Body of pancreas (tissue), 4 donors: Measurements from ENCODE around the gene FHAD1. TPM values are rescaled to one million over a fixed set of nuclear protein-coding genes. Genes with fewer than 3 reads are reported as not detected.
A peak's percentile ranks its signal among the peaks of the same experiment; 100 is the strongest.

Experiments used
- ATAC-seq: fragments of 150-250 bp; one replicate; pipeline ENCODE4 v1.9.1; 2016
- DNase-seq, 4 donors: peaks; one replicate each; pipeline ENCODE4 v3.0.0-alpha.2; 2019
- H3K27ac ChIP-seq, 4 donors: fragments of 200-600 bp; sonication (generic); 1 replicate in 3 of 4; 2 replicates in 1 of 4; pipeline versions ENCODE4 v1.5.1 to v1.6.1; 2016 to 2019; ENCODE audit warnings: mild to moderate bottlenecking in 1 of 4, mixed read lengths in 1 of 4, moderate library complexity in 1 of 4
- H3K27me3 ChIP-seq, 2 donors: fragments of 200-600 bp; sonication (generic); one replicate each; pipeline ENCODE4 v1.6.0; 2016; ENCODE audit warnings: mild to moderate bottlenecking in 1 of 2
- H3K36me3 ChIP-seq, 2 donors: fragments of 200-600 bp; sonication (generic); replicated peaks in 1 of 2; 2 replicates each; pipeline ENCODE4 v1.5.1; 2016; ENCODE audit warnings: low read depth in 2 of 2; ENCODE audit not compliant: insufficient read depth in 1 of 2
- H3K4me1 ChIP-seq: fragments of 200-600 bp; sonication (generic); one replicate; pipeline ENCODE4 v1.6.0; 2016
- H3K4me3 ChIP-seq, 2 donors: fragments of 200-600 bp; sonication (generic); 1 replicate in 1 of 2; 2 replicates in 1 of 2; pipeline ENCODE4 v1.5.1; 2016 to 2019
- H3K9me3 ChIP-seq, 3 donors: fragments of 200-600 bp; sonication (generic); 1 replicate in 2 of 3; 2 replicates in 1 of 3; pipeline ENCODE4 v1.5.1; 2016
- POLR2A ChIP-seq, 3 donors: fragments of 450-650 bp; IDR thresholded peaks; one replicate each; pipeline ENCODE4 v1.6.1; 2016; ENCODE audit warnings: antibody characterized with exemption in 3 of 3, mild to moderate bottlenecking in 2 of 3
- WGBS, 2 donors: methylation state at CpG; one replicate each; pipeline ENCODE4 v1.1.5; 2017; 5-methylcytosine and 5-hydroxymethylcytosine counted together
- intact Hi-C: fragments of 100-400 bp; cut with DNase I; formaldehyde crosslinking; loops from one replicate; pipeline ENCODE4 v1.15.1; 2023
- total RNA-seq, 2 donors: library from RNA; depleted of rRNA; stranded (reverse); fragments of >200 nt; gene quantifications; one replicate each; pipeline ENCODE4 v1.1.0, GENCODE V29; 2016
- TF ChIP-seq, protein P1 (sequence below), 7 experiments: fragments of 450-650 bp in 4 of 7; fragments of 200-600 bp in 3 of 7; sonication (generic) in 3 of 7; IDR thresholded peaks; one replicate each; pipeline ENCODE4 v1.5.1; 2016 to 2019; ENCODE audit warnings: antibody characterized with exemption in 7 of 7

Gene FHAD1
- total RNA-seq, 2 donors from 2014 or later: 2.9 to 4.9 TPM

DNA sequence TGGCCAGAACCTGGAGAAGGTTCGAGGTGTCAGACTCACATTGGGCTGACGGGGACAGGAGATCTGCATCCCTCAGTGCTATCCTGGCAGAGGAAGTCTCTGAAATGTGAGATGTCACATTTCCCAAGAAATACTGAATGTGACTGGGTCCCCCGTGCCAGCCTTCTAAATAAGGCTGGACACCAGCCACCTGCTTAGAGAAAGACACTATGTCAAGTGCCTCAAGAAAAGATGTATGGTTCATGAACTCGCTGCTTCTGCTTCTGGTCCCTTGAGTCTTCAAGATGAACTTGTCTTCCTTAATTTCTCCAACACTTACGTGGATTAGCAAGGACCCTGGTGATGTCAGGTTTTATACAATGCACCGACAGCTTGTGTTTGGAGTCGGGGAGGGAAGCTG, 42.1 kb upstream of the FHAD1 start:
- Histone ChIP-seq H3K4me1 (peaks cover 94% of the 10 kb centered on the region), H3K36me3 (no peaks in the 10 kb centered on the region), H3K27ac (peak overlapping the region in 3 of 4 donors; percentile 93 to 95 (median 94)), H3K9me3 (no peaks in the 10 kb centered on the region), H3K4me3 (no peak overlapping the region), H3K27me3 (no peaks in the 10 kb centered on the region)
- intact Hi-C loops: no loop called here
- DNase-seq (no peak), ATAC-seq (no peak)
- no peak for TF ChIP-seq POLR2A (IDR thresholded peaks at IDR 0.05)
- TF ChIP-seq, protein P1, sequence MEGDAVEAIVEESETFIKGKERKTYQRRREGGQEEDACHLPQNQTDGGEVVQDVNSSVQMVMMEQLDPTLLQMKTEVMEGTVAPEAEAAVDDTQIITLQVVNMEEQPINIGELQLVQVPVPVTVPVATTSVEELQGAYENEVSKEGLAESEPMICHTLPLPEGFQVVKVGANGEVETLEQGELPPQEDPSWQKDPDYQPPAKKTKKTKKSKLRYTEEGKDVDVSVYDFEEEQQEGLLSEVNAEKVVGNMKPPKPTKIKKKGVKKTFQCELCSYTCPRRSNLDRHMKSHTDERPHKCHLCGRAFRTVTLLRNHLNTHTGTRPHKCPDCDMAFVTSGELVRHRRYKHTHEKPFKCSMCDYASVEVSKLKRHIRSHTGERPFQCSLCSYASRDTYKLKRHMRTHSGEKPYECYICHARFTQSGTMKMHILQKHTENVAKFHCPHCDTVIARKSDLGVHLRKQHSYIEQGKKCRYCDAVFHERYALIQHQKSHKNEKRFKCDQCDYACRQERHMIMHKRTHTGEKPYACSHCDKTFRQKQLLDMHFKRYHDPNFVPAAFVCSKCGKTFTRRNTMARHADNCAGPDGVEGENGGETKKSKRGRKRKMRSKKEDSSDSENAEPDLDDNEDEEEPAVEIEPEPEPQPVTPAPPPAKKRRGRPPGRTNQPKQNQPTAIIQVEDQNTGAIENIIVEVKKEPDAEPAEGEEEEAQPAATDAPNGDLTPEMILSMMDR (IDR thresholded peaks at IDR 0.05): no peak
- 72 to 76% methylated on average over 7 of the region's 7 CpGs for WGBS, 2 donors

DNA sequence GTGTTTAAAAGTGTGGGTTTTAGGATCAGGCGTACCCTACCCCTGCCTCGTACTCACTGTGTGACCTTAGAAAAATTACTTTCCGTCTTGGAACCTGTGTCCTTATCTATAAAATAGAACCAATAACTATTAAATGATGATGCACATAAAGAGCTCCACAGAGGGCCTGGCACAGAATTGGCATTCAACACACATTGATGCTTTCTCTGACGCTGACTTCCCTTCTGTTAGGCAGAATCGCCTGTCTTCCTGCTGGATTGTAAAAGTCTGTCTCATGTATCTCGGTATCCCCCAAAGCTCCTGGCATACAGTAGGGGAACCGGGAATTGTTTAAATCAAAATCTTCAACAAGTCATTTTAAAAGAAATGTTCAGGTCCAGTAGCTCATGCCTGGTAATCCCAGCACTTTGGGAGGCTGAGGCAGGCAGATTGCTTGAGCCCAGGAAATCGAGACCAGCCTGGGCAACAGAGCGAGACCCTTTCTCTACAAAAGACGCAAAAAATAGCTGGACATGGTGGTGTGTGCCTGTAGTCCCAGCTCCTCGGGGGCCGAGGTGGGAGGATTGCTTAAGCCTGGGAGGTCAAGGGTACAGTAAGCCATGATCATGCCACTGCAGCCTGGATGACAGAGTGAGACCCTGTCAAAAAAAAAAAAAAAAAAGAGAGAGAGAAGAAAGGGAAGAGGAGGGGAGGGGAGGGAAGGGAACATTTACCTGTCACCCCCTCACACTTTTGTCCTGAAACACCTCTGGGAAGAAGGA, 41.3 kb upstream of the FHAD1 start:
- H3K27me3 ChIP-seq: no peaks in the 10 kb centered on the region
- TF ChIP-seq POLR2A (IDR thresholded peaks at IDR 0.05): no peak
- TF ChIP-seq, protein P1 (IDR thresholded peaks at IDR 0.05): no peak
- no peaks in the 10 kb centered on the region for H3K9me3 ChIP-seq
- H3K27ac ChIP-seq: peak overlapping the region in 3 of 4 donors; percentile 78 to 95 (median 94)
- H3K36me3 ChIP-seq: no peaks in the 10 kb centered on the region
- DNase-seq: no peak
- H3K4me3 ChIP-seq: no peak overlapping the region
- peaks cover 94% of the 10 kb centered on the region for H3K4me1 ChIP-seq
- 59 to 60% methylated on average over 12 of the region's 12 CpGs for WGBS, 2 donors
- intact Hi-C loops: no loop called here
- no peak for ATAC-seq

DNA sequence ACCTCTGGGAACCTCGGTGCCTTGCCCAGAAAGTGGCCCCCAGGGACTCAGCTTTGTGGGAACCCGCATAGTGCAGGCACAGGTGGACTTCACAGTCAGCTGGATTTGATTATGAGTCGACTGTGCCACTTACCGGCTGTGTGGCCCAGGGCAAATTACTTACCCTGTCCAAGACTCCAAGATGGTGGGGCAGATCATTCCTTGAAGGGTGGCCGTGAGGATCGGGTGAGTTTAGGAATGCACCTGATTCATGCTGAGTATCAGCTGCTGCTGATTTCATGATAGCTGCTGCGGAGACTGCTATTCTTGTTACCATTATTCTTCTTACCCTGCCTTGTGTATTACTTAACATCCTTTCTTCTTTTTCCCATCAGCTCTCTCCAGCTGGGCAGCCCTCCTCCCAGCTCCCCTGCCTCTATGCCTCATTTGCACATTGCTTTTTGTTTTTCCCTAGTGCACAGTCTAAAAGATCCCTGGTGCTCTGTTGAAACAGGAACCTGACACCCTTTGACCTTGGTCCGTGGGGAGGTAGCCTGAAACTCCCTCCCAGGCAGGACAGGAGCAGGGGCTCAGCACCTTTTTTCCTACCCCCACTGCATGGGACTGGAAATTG, 40.5 kb upstream of the FHAD1 start:
- Histone ChIP-seq H3K9me3 (no peaks in the 10 kb centered on the region), H3K27me3 (no peaks in the 10 kb centered on the region), H3K27ac (peak overlapping the region; percentile 64 to 95 (median 86)), H3K4me3 (no peak overlapping the region), H3K4me1 (peaks cover 95% of the 10 kb centered on the region), H3K36me3 (no peaks in the 10 kb centered on the region)
- DNase-seq (peak in 2 of 4 donors; percentile 60 to 65), ATAC-seq (peak; percentile 6)
- intact Hi-C loops: no loop called here
- TF ChIP-seq, protein P1 (IDR thresholded peaks at IDR 0.05): no peak
- peak in 1 of 3 donors; percentile 25 for TF ChIP-seq POLR2A (IDR thresholded peaks at IDR 0.05)
- WGBS, 2 donors: 10 to 20% methylated on average over 6 to 8 of the region's 8 CpGs

DNA sequence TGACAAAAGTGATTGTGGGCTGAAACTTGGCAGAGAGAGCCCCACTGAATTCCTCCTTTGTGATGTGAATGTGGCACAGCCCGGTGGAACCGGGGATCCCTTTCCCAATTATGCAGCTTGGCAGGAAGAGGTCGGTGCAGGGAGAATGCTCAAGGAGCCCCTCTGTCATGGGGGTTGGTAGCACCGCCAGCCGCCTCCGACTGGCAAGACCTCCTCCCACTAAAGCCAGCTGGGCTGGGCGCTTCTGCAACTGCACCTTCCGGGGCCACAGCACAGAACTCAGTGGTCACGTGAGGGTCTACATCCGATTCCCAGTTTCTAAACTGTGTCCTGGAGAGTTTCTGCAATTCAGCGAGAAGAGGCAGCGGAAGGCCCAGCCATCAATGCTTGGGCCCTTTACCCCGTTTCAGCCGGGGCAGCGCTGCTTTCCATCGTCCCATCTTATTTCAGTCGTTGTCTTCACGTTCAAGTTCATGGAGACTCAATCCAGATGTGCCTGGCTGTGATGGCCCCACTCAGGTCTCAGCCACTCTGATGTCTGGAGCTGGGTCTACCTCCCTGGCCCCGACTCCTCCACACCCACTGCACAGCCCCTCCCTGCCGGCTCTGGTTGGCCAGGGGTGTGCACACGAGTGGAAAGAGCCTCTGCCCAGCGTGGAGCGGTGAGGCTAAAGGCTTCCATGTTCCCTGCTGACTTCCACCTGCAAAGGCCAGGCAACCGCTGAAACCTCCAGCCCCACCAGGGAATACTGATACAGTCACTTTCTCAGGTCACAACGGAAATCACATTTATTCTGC, 39.8 kb upstream of the FHAD1 start:
- Histone ChIP-seq H3K9me3 (no peaks in the 10 kb centered on the region), H3K4me3 (no peak overlapping the region), H3K27ac (peak overlapping the region; percentile 64 to 95 (median 86)), H3K4me1 (peaks cover 94% of the 10 kb centered on the region), H3K36me3 (no peaks in the 10 kb centered on the region), H3K27me3 (no peaks in the 10 kb centered on the region)
- DNase-seq (no peak), ATAC-seq (peak; percentile 37)
- 41 to 45% methylated on average over 17 to 25 of the region's 25 CpGs for WGBS, 2 donors
- peak in 2 of 3 donors; percentile 10 to 30 for TF ChIP-seq POLR2A (IDR thresholded peaks at IDR 0.05)
- TF ChIP-seq, protein P1 (IDR thresholded peaks at IDR 0.05): no peak
- intact Hi-C loops: no loop called here
